ENCODE measurements around the gene RABL6. TPM values are rescaled to one million over a fixed set of nuclear protein-coding genes. Genes with fewer than 3 reads are reported as not detected.
"Not testable (repeated sequence)": the region's sequence is repeated elsewhere in the genome, so short reads cannot be mapped to it uniquely, and the experiment has no call there.

RABL6 gene
- polyA plus RNA-seq, 1 experiment: 35.4 TPM

DNA sequence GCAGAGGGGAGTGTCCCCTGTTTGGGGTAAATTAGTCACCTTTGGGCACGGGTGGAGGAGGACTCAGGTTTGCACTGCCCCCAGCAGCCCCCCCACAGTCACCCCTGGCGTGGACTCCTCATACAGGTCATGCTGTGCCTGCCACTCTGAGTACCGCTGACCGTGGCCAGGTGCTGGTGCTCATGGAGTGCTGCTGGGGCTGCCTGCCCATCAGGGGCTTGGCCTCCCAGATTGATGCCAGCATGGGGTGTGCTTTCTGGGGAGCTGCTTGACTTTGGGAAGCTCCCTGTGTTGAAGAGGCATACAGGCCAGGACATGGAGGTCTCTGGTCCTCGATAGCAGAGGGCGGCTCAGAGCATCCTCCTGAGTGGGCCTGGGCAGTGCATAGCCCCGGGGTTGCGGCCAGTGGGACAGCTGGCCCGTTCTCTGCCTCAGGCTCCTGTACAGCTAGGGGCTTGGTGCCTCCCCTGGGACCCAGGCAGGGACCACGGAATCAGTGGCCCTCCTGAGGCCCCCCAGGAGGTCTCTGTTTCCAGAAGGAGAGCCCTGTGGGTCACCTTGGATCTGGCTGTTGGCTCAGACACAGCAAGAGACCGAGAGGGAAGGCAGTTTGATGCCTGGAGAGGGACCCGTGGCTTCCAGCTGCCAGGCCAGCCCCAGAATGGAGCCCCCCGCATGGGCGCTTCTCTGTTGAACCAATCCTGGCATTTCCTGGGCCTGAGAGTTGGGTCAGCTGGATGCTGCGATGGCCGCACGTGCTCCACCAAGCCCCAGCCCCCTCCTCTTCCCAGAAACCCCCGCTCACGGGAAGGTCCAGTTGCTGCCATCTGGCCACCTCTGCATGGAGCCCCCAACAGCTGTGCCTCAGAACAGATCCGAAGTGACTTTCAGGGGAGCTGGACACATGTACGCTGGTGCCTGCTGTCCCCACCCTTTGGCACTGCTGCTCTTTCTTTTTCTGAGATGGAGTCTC lies 28.5 kb downstream of the RABL6 start:
- TF ChIP-seq, protein P1, sequence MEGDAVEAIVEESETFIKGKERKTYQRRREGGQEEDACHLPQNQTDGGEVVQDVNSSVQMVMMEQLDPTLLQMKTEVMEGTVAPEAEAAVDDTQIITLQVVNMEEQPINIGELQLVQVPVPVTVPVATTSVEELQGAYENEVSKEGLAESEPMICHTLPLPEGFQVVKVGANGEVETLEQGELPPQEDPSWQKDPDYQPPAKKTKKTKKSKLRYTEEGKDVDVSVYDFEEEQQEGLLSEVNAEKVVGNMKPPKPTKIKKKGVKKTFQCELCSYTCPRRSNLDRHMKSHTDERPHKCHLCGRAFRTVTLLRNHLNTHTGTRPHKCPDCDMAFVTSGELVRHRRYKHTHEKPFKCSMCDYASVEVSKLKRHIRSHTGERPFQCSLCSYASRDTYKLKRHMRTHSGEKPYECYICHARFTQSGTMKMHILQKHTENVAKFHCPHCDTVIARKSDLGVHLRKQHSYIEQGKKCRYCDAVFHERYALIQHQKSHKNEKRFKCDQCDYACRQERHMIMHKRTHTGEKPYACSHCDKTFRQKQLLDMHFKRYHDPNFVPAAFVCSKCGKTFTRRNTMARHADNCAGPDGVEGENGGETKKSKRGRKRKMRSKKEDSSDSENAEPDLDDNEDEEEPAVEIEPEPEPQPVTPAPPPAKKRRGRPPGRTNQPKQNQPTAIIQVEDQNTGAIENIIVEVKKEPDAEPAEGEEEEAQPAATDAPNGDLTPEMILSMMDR (IDR thresholded peaks at IDR 0.05; ENCODE audit: low read depth, low read length): no peak
- no peak overlapping the region for H3K27ac ChIP-seq (ENCODE audit: low read depth, low read length)
- H3K4me3 ChIP-seq (ENCODE audit: low read depth, low read length): no peak overlapping the region
- H3K9me3 ChIP-seq (ENCODE audit: control insufficient read depth, insufficient read depth, low read length): no peaks in the 10 kb centered on the region
- H3K27me3 ChIP-seq (ENCODE audit: control insufficient read depth, insufficient read depth, low read length): no peaks in the 10 kb centered on the region
- no peak for DNase-seq (ENCODE audit: low read depth, low spot score)
- ChIA-PET CTCF (no interaction called here), POLR2A (no interaction called here)

DNA sequence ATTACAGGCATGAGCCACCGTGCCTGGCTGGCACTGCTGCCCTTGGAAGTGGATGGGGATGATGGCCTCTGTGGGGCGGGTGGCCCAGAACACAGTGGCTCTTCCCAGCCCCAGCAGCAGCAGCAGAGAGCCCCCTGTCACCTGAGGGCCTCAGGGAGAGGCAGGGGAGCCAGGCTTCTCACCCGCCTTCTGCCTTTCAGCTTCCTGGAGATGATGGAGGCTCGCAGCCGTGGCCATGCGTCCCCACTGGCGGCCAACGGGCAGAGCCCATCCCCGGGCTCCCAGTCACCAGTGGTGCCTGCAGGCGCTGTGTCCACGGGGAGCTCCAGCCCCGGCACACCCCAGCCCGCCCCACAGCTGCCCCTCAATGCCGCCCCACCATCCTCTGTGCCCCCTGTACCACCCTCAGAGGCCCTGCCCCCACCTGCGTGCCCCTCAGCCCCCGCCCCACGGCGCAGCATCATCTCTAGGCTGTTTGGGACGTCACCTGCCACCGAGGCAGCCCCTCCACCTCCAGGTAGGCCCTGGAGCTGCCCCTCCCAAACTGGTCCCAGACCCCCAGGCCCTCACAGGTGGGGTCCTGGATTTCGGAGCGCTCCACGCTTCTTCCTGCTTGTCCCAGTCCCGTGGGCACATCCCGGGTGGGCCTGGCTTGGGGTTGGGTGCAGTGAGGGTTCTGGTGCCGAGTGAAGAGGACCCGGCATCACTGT lies 29.6 kb downstream of the RABL6 start:
- Histone ChIP-seq H3K27ac (ENCODE audit: low read depth, low read length) (no peak overlapping the region), H3K9me3 (ENCODE audit: control insufficient read depth, insufficient read depth, low read length) (no peaks in the 10 kb centered on the region; the same call in 1 of the 2 replicates), H3K27me3 (ENCODE audit: control insufficient read depth, insufficient read depth, low read length) (no peaks in the 10 kb centered on the region), H3K4me3 (ENCODE audit: low read depth, low read length) (no peak overlapping the region)
- DNase-seq (ENCODE audit: low read depth, low spot score): no peak
- POLR2A ChIA-PET: no interaction called here
- CTCF ChIA-PET: no interaction called here
- TF ChIP-seq, protein P1 (IDR thresholded peaks at IDR 0.05; ENCODE audit: low read depth, low read length): no peak

DNA sequence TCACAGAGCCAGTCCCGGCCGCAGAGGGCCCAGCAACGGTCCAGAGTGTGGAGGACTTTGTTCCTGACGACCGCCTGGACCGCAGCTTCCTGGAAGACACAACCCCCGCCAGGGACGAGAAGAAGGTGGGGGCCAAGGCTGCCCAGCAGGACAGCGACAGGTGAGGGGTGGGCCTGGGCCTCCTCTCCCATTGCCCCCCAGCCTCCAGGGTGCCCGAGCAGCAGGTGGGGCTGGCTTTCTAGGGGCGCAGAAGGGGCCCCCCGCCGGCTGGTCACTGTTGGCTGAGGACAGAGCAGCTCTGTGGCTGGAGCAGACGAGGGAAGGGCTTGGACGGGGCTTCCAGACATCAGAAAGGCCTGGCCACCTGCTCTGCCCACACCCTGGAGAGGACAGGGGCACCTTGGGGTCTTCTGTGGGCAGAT lies 30.1 kb downstream of the RABL6 start:
- POLR2A ChIA-PET; DNase-seq (ENCODE audit: low read depth, low spot score); CTCF ChIA-PET: not testable (repeated sequence)

DNA sequence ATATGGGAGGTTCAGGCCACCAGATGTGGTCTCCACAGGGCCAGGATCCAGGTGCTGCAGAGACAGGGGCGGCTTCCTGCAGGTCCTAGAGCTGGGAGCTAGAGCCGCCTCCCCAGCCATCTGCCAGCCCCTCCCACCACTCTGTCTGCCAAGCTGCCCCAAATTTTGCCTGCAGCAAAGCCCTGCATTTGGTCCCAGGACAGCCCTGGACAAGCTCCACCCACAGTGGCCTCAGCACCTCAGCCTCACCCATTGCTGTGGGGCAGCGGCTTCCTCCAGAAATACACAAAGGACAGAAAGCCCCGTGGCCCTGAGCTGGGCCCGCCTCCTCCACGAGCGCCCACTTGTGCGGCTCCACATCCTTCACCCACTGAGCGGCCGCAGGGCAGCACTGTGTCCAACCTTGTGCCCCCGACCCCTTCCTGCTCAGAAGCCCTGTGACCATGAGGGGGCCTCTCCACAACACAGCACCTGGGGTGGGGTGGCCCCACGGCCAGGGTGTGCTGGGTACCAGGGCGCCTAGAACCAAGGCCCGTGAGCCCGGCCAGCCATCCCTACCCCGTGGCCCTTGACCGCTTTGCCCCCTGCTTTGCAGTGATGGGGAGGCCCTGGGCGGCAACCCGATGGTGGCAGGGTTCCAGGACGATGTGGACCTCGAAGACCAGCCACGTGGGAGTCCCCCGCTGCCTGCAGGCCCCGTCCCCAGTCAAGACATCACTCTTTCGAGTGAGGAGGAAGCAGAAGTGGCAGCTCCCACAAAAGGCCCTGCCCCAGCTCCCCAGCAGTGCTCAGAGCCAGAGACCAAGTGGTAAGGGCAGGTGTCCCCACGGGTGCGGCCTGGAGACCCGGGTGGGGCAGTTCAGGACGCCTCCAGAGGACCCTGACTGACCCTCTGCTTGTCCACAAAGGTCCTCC lies 30.8 kb downstream of the RABL6 start:
- ChIA-PET POLR2A (no interaction called here), CTCF (no interaction called here)
- TF ChIP-seq, protein P1 (IDR thresholded peaks at IDR 0.05; ENCODE audit: low read depth, low read length): no peak

More for the DNA sequence above, 30.1 kb downstream of the RABL6 start:
- not testable (repeated sequence) for H3K9me3 ChIP-seq (ENCODE audit: control insufficient read depth, insufficient read depth, low read length); H3K4me3 ChIP-seq (ENCODE audit: low read depth, low read length); H3K27me3 ChIP-seq (ENCODE audit: control insufficient read depth, insufficient read depth, low read length); H3K27ac ChIP-seq (ENCODE audit: low read depth, low read length)

More for the DNA sequence above, 30.8 kb downstream of the RABL6 start:
- H3K9me3 ChIP-seq (ENCODE audit: control insufficient read depth, insufficient read depth, low read length): no peaks in the 10 kb centered on the region; the same call in 1 of the 2 replicates
- no peaks in the 10 kb centered on the region for H3K27me3 ChIP-seq (ENCODE audit: control insufficient read depth, insufficient read depth, low read length)
- no peak overlapping the region for H3K27ac ChIP-seq (ENCODE audit: low read depth, low read length)
- no peak for DNase-seq (ENCODE audit: low read depth, low spot score)
- H3K4me3 ChIP-seq (ENCODE audit: low read depth, low read length): no peak overlapping the region
